Measurements from ENCODE around the gene CHN2.

GRCh38 chr7:29145553-29146056 lies 49.0 kb upstream of the CHN2 start:
- no peak for TF ChIP-seq RAD21 (conservative IDR thresholded peaks at IDR 0.05 in 1 of 2, IDR thresholded peaks at IDR 0.05 in 1 of 2)
- TF ChIP-seq CTCF (IDR thresholded peaks at IDR 0.05): no peak
- TF ChIP-seq SMC3 (IDR thresholded peaks at IDR 0.05): no peak
- no peak for TF ChIP-seq POLR2A (IDR thresholded peaks at IDR 0.05; ENCODE audit: low read length)
- TF ChIP-seq MYC (IDR thresholded peaks at IDR 0.05; ENCODE audit: borderline replicate concordance, low read length): no peak
- TF ChIP-seq REST (IDR thresholded peaks at IDR 0.05): no peak
- no peak for TF ChIP-seq ELK1 (IDR thresholded peaks at IDR 0.05; ENCODE audit: low read depth, low read length)
- TF ChIP-seq EP300 (IDR thresholded peaks at IDR 0.05): no peak
- TF ChIP-seq JUNB (IDR thresholded peaks at IDR 0.05): no peak
- no peak for TF ChIP-seq MAX (IDR thresholded peaks at IDR 0.05)
- no peak for TF ChIP-seq KDM5A (IDR thresholded peaks at IDR 0.05)
- TF ChIP-seq KDM1A (IDR thresholded peaks at IDR 0.05; ENCODE audit: low read depth): no peak

Measured in A549 (cell line).